HL-60/S4 (cell line): ENCODE data around the gene LRRC39.
"Not testable (repeated sequence)": the region's sequence is repeated elsewhere in the genome, so short reads cannot be mapped to it uniquely, and the experiment has no call there.

Experiments used
- in situ Hi-C: fragments of 300-500 bp; cut with MboI; formaldehyde crosslinking; loops from 2 replicates; pipeline ENCODE4 v1.14.3; 2022; ENCODE audit warnings: low sequenced_read_pairs

Gene LRRC39

GRCh38 chr1:100178091-100178490, at the start of gene LRRC39:
Gene LRRC39, minus strand, starts transcription at chr1:100178256. Its CDS starts 9,740 bp downstream, at chr1:100168516.
- in situ Hi-C loops = no loop called here

- in situ Hi-C loops = no loop called here
Measured at GRCh38 chr1:100222428-100222827, 44.4 kb upstream of the LRRC39 start.

- in situ Hi-C loops = no loop called here
Measured at GRCh38 chr1:100219883-100220282, 41.8 kb upstream of the LRRC39 start.

GRCh38 chr1:100219457-100219856, 41.4 kb upstream of the LRRC39 start:
- in situ Hi-C loops = no loop called here

GRCh38 chr1:100217834-100218233, 39.8 kb upstream of the LRRC39 start:
- in situ Hi-C loops = no loop called here

- in situ Hi-C loops = no loop called here
Measured at GRCh38 chr1:100215101-100215500, 37.0 kb upstream of the LRRC39 start.

GRCh38 chr1:100213141-100213540, 35.1 kb upstream of the LRRC39 start:
- in situ Hi-C loops = no loop called here

- in situ Hi-C loops = no loop called here
Measured at GRCh38 chr1:100206301-100206700, 28.2 kb upstream of the LRRC39 start.

GRCh38 chr1:100205593-100205992, 27.5 kb upstream of the LRRC39 start:
- in situ Hi-C loops = not testable (repeated sequence)

- in situ Hi-C loops = not testable (repeated sequence)
Measured at GRCh38 chr1:100205103-100205502, 27.0 kb upstream of the LRRC39 start.

GRCh38 chr1:100202703-100203102, 24.6 kb upstream of the LRRC39 start:
- in situ Hi-C loops = not testable (repeated sequence)

- in situ Hi-C loops = not testable (repeated sequence)
Measured at GRCh38 chr1:100200060-100200459, 22.0 kb upstream of the LRRC39 start.

GRCh38 chr1:100198596-100198995, 20.5 kb upstream of the LRRC39 start:
- in situ Hi-C loops = no loop called here

GRCh38 chr1:100188617-100189016, 10.6 kb upstream of the LRRC39 start:
- in situ Hi-C loops = no loop called here

GRCh38 chr1:100187912-100188311, 9.9 kb upstream of the LRRC39 start:
- in situ Hi-C loops = no loop called here

GRCh38 chr1:100184536-100184935, 6.5 kb upstream of the LRRC39 start:
- in situ Hi-C loops = no loop called here

GRCh38 chr1:100183370-100183769, 5.3 kb upstream of the LRRC39 start:
- in situ Hi-C loops = no loop called here

- in situ Hi-C loops = no loop called here
Measured at GRCh38 chr1:100177295-100178041, 588 bp downstream of the LRRC39 start.

- in situ Hi-C loops = no loop called here
Measured at GRCh38 chr1:100168051-100168450, 10.0 kb downstream of the LRRC39 start.

- in situ Hi-C loops = no loop called here
Measured at GRCh38 chr1:100164702-100165101, 13.4 kb downstream of the LRRC39 start.

GRCh38 chr1:100164216-100164615, 13.8 kb downstream of the LRRC39 start:
- in situ Hi-C loops = no loop called here

- in situ Hi-C loops = no loop called here
Measured at GRCh38 chr1:100162881-100163280, 15.2 kb downstream of the LRRC39 start.

- in situ Hi-C loops = no loop called here
Measured at GRCh38 chr1:100152271-100152670, 25.8 kb downstream of the LRRC39 start.
